Stimulated activated CD4-positive, alpha-beta T cell treated with anti-CD3 and anti-CD28 coated beads, TNF-alpha, amount 100 ng/mL, for 24 hours (primary cell): ENCODE measurements around the gene CARD16.
A peak's percentile ranks its signal among the peaks of the same experiment; 100 is the strongest.
"Not testable (repeated sequence)": the region's sequence is repeated elsewhere in the genome, so short reads cannot be mapped to it uniquely, and the experiment has no call there.

Experiments
- DNase-seq, 3 experiments: peaks; one replicate each; pipeline ENCODE4 v3.0.0-alpha.2; 2020; ENCODE audit warnings: low read depth in 3 of 3

CARD16 gene

DNA sequence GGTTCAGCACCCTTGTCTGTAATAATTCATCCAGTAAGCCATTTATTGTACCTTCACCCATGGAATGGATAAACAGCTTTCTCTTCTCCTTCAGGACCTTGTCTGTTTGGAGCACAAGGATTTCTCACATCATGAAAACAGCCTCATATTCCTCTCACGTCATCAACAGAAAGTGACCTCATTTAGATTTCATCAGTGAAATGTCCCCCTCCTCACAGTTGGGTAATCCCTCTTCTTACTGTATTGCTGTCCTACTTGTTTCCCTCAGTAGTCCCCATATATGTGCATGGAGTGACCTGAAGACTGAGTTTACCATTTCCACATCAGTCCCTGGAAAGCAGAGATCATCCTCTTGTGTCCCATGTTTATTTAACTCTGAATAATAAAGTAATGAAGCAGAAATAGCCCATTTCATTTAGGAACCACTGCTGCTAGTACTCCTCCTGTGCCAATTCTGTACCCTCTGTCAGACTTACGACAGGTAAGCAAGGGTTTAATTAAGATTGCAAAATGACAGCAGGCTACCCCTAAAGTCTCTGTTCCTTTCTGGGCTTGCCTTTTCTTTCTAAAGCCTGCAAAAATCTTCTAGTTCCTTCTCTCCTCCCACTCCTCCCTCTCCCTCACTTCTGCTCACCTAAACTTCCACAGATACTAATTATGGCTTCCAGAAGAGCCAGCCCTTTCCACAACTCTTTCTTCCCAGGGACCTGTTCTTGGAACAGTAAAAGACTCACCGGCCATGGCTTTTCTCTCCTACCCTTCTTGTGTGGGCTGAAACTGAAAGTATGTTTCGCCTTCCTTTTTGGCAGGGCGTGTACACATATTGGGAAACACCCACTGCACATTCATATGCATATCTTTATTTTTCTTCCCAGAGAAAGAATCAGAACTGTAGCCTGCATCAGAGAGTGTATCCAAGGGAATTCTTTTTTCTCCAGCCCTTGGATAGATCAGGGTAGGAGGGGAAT lies at the start of gene CARD16:
CARD16 (minus strand) TSS at position 779 of the 968 bp plus-strand sequence; CDS start at position 741, 38 bp downstream.
- not testable (repeated sequence) for DNase-seq

DNA sequence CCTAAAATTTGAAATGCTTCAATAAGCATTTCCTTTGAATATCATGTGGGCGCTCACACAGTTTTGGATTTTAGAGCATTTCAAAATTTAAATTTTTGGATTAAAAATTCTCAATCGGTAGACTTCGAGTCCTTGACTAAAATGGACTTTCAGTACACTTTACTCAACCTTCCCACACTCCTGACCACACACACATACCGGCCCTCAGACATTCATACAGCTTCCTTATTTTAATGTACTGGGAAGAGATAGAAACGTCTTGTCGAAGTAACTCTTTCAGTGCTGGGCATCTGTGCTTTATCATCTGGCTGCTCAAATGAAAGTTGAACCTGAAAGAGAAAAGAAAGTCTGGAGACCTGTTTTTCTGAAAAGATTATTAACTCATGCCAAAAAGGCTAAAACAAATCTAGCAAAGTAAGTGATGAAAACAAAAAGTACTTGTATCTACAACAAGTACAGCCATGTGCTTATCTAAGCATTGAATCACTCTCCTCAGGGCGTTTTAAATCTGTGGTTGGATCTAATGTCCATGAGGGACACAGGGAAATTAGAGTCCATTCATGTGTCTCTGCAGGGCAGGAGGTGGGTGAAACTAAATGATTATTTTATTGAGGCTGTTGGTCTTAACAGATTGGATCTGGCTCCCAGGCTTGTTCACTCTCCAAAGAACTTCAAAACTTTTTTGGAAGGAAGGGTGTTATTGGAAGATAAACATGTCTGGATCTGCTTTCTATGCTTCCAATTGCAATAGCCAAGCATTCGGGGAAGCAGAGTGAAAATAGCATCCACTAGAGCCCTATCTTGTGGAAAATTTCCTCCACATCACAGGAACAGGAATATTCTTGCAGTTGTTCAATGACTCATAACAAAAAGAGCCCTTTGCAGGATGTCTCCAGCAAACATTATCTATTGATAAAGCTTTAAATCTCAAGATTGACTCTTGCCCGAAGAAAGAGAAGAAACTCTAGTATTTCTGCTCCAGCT lies 47.4 kb upstream of the CARD16 start:
- no peak for DNase-seq

DNA sequence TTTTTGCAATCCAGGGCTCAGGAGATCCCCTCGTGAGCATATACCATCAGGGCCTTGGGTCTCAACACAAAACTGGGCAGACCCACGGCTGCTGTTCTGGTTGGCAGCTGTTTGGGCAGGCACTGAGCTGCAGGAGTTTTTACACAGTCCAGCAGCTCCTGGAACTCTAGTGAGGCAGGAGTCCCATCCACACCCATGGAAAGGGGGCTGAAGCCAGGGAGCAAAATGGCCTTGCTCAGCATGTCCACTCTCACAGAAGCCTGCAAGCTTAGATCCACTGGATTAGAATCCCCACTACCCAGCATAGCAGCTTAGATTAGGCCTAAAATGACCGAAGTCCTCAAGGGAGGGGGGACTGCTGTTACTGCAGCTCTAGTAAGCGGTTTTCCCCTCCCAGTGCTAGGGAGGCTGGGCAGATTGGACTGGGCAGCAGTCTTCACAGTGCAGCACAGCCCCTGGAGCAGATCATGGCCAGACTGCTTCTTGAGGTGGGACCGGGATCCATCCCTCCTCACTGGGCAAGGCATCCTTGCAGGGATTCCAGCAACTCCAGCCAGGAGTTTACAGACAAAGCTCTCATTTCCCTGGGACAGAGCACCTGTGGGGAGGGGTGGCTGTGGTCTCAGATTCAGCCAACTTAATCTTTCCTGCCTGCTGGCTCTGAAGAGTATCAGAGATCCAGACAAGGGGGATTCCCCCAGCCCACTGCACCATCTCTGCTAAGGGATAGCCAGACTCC lies 36.4 kb upstream of the CARD16 start:
- no peak for DNase-seq

DNA sequence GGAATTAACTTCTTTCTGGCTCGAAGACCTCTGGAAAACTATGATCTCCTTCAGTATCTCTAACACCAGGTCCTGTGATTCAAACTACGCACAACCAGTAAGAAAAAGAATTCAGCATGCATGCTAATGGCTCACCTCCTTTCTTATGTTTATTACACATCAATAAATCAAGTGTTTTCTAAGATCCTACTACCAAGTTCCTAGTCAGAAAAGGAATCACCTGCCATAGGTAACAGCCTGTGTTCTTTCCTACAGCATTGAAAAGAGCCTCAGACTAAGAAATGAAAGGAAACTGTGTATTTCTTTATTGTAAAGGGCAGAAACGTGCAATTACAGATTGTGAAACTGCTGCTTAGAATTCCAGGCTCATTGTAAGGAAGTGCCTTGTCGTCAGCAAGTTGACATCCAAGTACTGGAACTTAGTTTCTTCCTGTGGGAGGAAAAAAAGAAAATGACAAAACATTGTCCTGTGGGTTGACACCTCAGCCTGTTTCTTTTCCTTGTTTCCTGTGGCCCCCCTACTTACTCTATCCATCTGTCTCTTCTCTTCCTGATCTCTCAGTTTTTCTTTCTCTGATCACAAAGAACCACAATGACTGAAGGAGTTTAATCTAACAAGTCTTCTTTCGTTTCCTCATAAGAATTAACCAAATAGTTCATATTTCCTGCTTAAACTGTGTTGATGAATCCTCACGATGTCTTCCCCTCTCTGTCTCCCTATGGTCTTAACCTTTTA lies 35.2 kb upstream of the CARD16 start:
- DNase-seq = not testable (repeated sequence)

DNA sequence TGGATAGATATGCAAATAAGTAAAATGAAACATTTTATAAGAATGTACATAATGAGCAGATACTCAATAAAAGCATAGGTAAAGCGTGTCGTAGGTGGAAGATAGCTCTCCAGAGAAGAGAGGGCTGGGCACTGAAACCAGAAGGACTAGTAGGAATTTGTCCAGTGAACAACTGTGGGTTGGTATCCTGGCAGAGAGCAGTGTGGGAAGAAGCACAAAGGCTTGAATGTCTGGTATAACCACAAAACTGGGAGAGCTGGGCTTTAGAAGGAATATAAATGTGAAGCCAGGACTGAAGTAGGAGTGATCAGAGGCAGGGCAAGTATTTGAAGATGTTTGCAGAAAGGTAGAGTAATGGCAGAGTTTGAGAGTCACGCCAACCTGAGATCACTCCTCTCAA lies 33.1 kb upstream of the CARD16 start:
- no peak for DNase-seq

DNA sequence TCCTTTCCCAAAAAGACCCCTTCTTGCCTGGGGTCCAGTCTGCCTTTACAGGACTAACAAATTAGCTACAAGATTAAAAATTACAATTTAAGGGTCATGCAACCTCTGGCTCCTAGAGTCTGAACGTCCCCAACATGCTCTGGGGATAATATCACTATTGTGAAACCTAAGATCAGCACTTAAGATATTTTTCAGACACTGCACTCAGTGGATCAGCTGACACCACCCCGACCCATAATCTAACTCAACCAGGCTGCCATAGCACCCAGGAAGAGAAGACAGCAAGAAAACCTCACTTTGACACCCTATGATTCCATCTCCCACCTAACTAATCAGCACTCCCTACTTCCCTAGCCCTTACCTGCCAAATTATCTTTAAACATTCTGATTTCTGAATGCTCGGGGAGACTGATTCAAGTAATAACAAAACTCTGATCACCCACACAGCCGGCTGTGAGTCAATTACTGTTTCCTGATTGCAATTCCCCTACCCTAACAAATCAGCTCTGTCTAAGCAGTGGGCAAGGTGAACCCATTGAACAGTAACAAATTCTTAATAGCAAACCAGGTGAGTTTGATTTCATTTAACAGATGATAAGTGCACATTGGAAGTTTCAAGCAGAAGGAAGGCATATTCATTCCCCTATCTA lies 32.1 kb upstream of the CARD16 start:
- DNase-seq = peak in 2 of 3 experiments; percentile 21 to 29

DNA sequence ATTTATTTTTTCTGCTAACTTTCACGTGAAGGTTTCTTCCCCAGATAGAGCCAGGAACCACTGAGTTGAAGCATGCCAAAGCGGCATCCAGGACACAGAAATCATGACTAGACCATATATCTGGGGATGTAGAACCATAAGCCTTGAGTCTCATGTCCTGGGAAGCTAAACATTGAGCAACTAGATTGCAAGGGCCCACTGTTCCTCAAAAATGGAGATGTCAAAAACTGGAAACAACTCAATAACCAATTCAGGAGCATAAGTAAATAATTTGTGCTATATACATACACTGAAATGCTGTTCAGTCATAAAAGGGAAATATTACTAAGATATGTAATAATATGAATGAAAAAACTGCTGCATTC lies 29.0 kb upstream of the CARD16 start:
- no peak for DNase-seq

DNA sequence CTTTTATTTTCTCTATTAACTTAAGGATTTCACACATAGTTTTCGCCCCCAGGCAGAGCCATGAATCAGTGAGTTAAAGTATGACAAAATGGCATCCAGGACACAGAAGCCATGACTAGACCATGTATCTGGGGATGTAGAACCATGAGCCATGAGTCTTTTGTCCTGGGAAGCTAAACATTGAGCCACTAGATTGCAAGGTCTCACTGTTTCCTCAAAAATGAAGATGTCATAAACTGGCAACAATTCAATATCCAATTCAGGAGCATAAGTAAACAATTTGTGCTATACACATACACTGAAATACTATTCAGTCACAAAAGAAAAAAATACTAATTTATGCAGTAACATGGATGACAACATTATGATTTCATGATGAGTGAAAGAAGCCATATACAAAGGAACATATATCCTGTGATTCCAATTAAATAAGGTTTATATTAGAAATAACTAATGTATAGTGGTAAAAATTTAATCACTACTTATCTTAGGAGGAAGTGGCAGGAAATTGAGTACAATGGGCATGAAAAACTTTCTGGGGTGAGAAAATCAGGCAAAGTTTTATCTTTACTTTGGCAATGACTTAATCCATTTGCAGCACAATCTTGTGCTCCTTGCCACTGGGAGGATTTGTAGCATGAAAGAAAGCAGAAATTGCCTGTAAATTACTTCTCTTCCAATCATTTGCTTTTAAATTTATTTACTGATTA lies 28.5 kb upstream of the CARD16 start:
- no peak for DNase-seq

DNA sequence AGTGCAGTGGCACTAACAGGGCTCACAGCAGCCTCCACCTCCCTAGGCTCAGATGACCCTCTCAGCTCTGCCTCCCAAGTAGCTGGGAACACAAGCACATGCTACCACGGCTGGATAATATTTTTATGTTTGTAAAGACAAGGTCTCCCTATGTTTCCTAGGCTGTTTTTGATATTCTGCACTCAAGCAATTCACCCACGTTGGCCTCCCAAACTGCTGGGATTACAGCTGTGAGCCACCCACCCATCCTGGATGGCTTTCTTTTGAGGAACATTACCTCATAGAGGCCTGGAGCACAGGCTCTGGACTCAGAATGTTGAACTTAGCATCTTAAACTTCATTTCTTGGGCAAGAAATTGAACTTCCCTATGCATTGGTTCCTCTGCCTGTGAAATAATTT lies 26.9 kb upstream of the CARD16 start:
- not testable (repeated sequence) for DNase-seq

DNA sequence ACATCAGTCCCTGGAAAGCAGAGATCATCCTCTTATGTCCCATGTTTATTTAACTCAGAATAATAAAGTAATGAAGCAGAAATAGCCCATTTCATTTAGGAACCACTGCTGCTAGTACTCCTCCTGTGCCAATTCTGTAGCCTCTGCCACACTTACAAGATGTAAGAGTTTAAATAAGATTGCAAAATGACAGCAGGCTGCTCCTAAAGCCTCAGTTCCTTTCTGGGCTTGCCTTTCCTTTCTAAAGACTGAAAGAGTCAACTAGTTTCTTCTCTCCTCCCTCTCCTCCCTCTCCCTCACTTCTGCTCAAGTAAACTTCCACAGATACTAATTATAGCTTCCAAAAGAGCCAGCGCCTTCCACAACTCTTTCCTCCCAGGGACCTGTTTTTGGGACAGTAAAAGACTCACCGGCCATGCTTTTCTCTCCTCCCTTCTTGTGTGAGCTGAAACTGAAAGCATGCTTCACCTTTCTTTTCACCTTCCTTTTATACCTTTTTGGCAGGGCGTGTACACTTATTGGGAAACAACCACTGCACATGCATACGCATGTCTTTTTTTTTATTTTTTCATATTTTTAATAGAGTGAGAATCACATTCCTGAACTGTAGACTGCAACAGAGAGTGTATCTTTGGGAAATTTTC lies 26.1 kb upstream of the CARD16 start:
- DNase-seq = no peak

DNA sequence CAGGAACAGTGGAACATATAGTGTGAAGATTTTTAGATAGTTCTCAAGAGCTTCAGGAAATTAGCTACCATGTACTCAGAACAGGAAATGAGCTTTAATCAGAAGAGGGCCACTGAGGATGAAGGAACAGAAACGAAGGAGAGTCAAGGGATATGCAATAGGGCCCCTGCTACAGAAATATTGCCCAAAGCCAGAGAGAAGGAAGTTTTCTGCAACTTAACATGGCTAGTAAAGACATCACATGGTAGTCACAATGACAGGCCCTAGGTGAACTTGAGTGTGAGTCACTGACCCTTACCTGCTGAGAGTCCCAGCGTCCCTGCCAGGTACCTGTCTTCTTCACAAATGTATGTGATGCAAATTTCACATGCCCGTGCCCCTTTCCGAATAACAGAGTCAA lies 25.2 kb upstream of the CARD16 start:
- DNase-seq = no peak

DNA sequence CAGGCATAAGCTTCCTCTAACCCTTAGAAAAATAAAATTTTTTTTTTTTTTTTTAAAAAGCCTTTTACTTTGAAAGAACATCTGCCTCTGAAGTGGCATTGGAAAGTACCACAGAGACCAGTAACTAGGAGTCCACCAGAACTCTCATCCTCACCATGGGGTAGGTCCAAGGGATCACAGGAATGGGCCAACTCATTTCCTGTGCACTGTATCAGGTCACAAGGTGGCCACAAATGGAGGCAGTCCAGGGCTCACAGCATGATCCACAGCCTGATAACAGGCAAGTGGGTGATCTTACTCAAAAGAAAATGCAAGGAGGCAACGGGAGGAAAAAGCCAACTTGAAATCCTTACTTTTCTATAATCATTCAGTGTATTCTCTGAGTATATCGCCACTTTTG lies 24.6 kb upstream of the CARD16 start:
- DNase-seq = not testable (repeated sequence)

DNA sequence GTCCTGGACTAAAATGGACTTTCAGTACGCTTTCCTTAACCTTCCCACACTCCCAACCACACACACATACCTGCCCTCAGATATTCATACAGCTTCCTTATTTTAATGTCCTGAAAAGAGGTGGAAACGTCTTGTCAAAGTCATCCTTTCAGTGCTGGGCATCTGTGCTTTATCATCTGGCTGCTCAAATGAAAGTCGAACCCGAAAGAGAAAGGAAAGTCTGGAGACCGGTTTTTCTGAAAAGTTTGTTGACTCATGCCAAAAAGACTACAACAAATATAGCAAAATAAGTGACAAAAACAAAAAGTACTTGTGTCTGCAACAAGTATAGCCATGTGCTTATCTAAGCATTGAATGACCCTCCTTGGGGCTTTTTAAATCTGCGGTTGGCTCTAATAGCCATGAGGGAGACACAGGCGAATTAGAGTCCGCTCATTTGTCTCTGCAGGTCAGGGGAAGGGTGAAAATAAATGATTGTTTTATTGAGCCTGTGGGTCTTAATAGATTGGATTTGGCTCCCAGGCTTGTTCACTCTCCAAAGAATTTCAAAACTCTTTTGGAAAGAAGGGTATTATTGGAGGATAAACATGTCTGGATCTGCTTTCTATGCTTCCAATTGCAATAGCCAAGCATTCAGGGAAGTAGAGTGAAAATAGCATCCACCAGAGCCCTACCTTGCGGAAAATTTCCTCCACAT lies 18.3 kb upstream of the CARD16 start:
- DNase-seq = not testable (repeated sequence)

DNA sequence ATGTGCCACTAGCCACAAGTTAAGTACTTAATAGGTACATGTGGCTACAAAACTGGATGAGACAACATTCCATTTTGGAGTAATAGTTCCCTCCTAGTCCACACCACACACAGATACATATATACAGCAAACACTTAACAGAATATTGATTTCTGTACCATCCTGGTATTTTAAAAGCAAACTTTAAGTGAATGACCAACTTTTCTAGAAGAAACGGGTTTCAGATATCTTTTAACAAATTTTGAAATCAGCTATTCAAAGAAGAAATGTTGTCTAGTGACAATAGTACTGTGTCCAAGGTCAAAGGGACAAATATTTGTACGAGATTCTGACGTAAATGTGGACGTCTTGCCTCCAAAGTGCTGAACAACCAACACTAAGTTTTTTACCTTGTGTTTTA lies 12.3 kb upstream of the CARD16 start:
- DNase-seq = no peak

DNA sequence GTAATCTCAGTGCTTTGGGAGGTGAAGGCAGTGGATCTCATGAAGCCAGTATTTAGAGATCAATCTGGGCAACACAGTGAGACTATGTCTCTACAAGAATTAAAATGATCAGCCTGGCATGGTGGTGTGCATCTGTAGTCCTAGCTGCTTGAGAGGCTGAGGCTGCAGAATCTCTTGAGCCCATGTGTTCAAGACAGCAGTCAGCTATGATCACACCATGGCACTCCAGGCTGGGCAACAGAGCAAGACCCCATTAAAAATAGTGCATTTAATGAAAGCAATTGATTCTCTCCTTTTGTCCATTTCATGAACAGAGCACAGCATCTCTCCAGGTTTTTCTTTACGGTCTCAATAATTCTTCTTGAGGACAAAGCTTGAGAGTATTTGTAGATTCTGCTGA lies 11.3 kb upstream of the CARD16 start:
- DNase-seq = no peak

DNA sequence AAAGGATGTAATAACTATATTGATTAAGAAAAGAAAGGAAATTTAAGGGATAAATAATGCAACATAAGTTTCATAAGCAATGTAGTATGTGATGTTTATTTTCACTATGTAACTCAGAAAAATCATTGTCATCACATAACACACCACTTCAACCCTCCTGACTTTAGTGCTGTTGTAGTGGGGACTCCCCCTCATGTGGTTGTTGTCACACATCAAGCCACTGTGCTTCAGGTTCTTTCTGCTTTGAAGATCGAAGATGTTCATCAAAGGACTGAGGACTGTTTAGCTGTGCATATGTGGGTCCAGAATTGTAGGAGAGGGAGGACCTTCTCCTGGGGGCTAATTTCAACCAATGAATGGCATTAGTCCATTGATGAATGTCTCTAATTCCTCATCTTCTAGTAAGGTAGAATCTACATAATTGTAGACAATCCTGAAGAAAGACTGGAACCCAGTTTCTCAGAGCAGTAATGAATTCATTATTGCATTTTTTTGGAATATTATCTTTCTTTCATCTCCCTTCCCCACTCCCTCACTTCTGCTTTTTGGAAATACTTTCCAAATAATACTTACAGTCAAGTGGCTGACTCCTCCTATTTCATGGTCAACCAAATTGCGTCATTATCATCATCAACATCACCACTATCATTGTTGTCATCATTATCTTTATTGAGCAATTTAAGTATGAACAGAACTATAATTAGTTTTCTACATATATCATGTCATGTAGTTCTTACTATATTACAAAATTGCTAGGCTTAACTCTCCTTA lies 9.8 kb upstream of the CARD16 start:
- DNase-seq = no peak

DNA sequence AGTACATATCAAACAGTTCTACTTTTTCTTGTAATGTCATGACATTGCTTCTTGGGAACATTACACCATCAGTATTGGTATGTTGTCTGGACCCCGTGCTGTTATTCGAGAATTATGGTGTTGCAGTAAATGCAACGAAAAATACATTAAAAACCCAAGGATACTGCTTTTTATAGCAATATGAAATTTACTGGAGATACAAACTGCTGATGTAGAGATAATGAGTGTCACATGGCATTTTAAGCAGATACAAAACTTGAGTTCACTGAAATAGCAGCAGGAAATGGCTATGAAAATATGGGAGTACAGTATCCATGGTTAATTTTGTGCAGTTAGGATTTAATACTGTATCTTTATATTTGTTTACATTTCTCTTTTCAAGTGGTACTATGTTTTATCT lies 7.4 kb upstream of the CARD16 start:
- DNase-seq = no peak

DNA sequence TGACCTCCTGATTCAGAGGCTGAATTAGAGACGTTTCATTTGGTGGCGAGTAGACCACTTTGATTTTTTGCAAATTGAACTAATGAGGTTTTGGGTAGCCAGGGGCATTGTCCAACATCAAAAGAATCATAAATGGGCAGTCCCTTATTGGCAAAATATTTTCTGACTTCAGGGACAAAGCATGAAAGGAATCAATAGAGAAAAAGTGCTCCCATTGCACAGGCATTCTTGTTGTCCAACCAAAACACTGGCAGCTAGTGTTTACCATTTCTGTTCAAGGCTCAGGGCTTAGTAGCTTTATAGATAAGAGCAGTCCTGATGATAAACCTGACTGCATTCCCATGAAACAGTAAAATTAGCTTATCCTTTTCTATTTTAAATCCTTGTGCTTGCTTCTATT lies 6.4 kb upstream of the CARD16 start:
- no peak for DNase-seq
